ENCODE data around the gene HSPB1. TPM values are rescaled to one million over a fixed set of nuclear protein-coding genes. Genes with fewer than 3 reads are reported as not detected.
"Not testable (repeated sequence)": the region's sequence is repeated elsewhere in the genome, so short reads cannot be mapped to it uniquely, and the experiment has no call there.

HSPB1 gene
- total and polyA plus RNA-seq, 4 donors: 25.5 to 186 (median 104) TPM

GRCh38 chr7:76310102-76310957 is 7.9 kb downstream of the HSPB1 start:
- H3K27me3 ChIP-seq (ENCODE audit: control insufficient read depth in 4 of 4, insufficient read depth in 4 of 4, low read length in 3 of 4): no peaks in the 10 kb centered on the region
- H3K36me3 ChIP-seq (ENCODE audit: control insufficient read depth in 4 of 4, insufficient read depth in 3 of 4, low read depth in 1 of 4, low read length in 3 of 4): no peaks in the 10 kb centered on the region
- H3K27ac ChIP-seq (ENCODE audit: low read depth in 1 of 2, low read length in 2 of 2): peak overlapping the region; percentile 83 to 91
- H3K9ac ChIP-seq (ENCODE audit: low read depth in 1 of 2, low read length in 2 of 2): peak overlapping the region; percentile 55 to 69
- TF ChIP-seq JUND (IDR thresholded peaks at IDR 0.05) (peak in 1 of 2 donors; percentile 27), RXRA (IDR thresholded peaks at IDR 0.05) (peak; percentile 71 to 85), EGR1 (IDR thresholded peaks at IDR 0.05; ENCODE audit: low read depth in 2 of 2) (no peak), SP1 (IDR thresholded peaks at IDR 0.05) (peak; percentile 81), ZBTB33 (IDR thresholded peaks at IDR 0.05) (peak; percentile 79), MAX (IDR thresholded peaks at IDR 0.05) (peak; percentile 81), CTCF (IDR thresholded peaks at IDR 0.05; ENCODE audit: low read depth, low read length, missing input control) (no peak), RAD21 (IDR thresholded peaks at IDR 0.05) (peak; percentile 44 to 57), HNF4A (conservative IDR thresholded peaks at IDR 0.05) (peak; percentile 75 to 77), YY1 (IDR thresholded peaks at IDR 0.05) (peak; percentile 92), HNF4G (IDR thresholded peaks at IDR 0.05) (peak; percentile 49), TAF1 (conservative IDR thresholded peaks at IDR 0.05) (no peak), FOXA2 (IDR thresholded peaks at IDR 0.05) (peak; percentile 55), GABPA (IDR thresholded peaks at IDR 0.05 in 1 of 2, conservative IDR thresholded peaks at IDR 0.05 in 1 of 2) (no peak), NR2F2 (IDR thresholded peaks at IDR 0.05) (no peak), FOXA1 (IDR thresholded peaks at IDR 0.05) (no peak)
- TF ChIP-seq, protein P1, sequence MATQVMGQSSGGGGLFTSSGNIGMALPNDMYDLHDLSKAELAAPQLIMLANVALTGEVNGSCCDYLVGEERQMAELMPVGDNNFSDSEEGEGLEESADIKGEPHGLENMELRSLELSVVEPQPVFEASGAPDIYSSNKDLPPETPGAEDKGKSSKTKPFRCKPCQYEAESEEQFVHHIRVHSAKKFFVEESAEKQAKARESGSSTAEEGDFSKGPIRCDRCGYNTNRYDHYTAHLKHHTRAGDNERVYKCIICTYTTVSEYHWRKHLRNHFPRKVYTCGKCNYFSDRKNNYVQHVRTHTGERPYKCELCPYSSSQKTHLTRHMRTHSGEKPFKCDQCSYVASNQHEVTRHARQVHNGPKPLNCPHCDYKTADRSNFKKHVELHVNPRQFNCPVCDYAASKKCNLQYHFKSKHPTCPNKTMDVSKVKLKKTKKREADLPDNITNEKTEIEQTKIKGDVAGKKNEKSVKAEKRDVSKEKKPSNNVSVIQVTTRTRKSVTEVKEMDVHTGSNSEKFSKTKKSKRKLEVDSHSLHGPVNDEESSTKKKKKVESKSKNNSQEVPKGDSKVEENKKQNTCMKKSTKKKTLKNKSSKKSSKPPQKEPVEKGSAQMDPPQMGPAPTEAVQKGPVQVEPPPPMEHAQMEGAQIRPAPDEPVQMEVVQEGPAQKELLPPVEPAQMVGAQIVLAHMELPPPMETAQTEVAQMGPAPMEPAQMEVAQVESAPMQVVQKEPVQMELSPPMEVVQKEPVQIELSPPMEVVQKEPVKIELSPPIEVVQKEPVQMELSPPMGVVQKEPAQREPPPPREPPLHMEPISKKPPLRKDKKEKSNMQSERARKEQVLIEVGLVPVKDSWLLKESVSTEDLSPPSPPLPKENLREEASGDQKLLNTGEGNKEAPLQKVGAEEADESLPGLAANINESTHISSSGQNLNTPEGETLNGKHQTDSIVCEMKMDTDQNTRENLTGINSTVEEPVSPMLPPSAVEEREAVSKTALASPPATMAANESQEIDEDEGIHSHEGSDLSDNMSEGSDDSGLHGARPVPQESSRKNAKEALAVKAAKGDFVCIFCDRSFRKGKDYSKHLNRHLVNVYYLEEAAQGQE (IDR thresholded peaks at IDR 0.05): peak; percentile 64
- TF ChIP-seq, protein P2, sequence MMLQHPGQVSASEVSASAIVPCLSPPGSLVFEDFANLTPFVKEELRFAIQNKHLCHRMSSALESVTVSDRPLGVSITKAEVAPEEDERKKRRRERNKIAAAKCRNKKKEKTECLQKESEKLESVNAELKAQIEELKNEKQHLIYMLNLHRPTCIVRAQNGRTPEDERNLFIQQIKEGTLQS (IDR thresholded peaks at IDR 0.05): no peak
- WGBS: 37% methylated on average over 21 of the region's 21 CpGs
- no peak overlapping the region for H3K4me3 ChIP-seq (ENCODE audit: low read depth in 1 of 3, low read length in 3 of 3)
- no peak for DNase-seq (ENCODE audit: low spot score)
- no peaks in the 10 kb centered on the region for H3K9me3 ChIP-seq (ENCODE audit: control insufficient read depth in 4 of 4, low read length in 3 of 4)
- peaks cover 11 to 37% (median 19%) of the 10 kb centered on the region in 4 donors for H3K4me1 ChIP-seq (ENCODE audit: control insufficient read depth in 4 of 4, insufficient read depth in 4 of 4, low read length in 3 of 4)

- DNase-seq (ENCODE audit: low spot score); H3K27me3 ChIP-seq (ENCODE audit: control insufficient read depth in 4 of 4, insufficient read depth in 4 of 4, low read length in 3 of 4); H3K9me3 ChIP-seq (ENCODE audit: control insufficient read depth in 4 of 4, low read length in 3 of 4); H3K36me3 ChIP-seq (ENCODE audit: control insufficient read depth in 4 of 4, insufficient read depth in 3 of 4, low read depth in 1 of 4, low read length in 3 of 4); H3K9ac ChIP-seq (ENCODE audit: low read depth in 1 of 2, low read length in 2 of 2); H3K27ac ChIP-seq (ENCODE audit: low read depth in 1 of 2, low read length in 2 of 2); H3K4me3 ChIP-seq (ENCODE audit: low read depth in 1 of 3, low read length in 3 of 3): not testable (repeated sequence)
- 96% methylated on average over 6 of the region's 6 CpGs for WGBS
- peaks cover 2 to 23% (median 10%) of the 10 kb centered on the region in 4 donors for H3K4me1 ChIP-seq (ENCODE audit: control insufficient read depth in 4 of 4, insufficient read depth in 4 of 4, low read length in 3 of 4)
Measured at GRCh38 chr7:76311838-76312237, 9.4 kb downstream of the HSPB1 start.
